DND-41 (cell line): ENCODE measurements around the gene LSM7.

ENCODE experiments used
- ATAC-seq: fragments of 200-7000 bp; cut with Tn5 transposase; 3 replicates; pipeline ENCODE4 v1.9.1; 2021; ENCODE audit warnings: low read depth; ENCODE audit not compliant: insufficient read depth
- DNase-seq: peaks from one replicate; pipeline ENCODE4 v3.0.0-alpha.2; 2020
- H2AFZ ChIP-seq: 2 replicates; pipeline ENCODE4 v1.6.0; 2012; ENCODE audit warnings: low read depth, low read length
- H3K27ac ChIP-seq: 2 replicates; pipeline ENCODE4 v1.5.1; 2012; ENCODE audit warnings: low read length, inconsistent platforms
- H3K27me3 ChIP-seq: fragments of 200-600 bp; sonication (generic); 2 replicates; pipeline ENCODE4 v1.6.0; 2012; ENCODE audit warnings: low read length, mild to moderate bottlenecking, inconsistent platforms; ENCODE audit not compliant: insufficient read depth, poor library complexity
- H3K36me3 ChIP-seq: 2 replicates; pipeline ENCODE4 v1.5.1; 2012; ENCODE audit warnings: low read length, inconsistent platforms; ENCODE audit not compliant: insufficient read depth
- H3K4me1 ChIP-seq: 2 replicates; pipeline ENCODE4 v1.5.1; 2012; ENCODE audit warnings: mild to moderate bottlenecking, low read length; ENCODE audit not compliant: insufficient read depth
- H3K4me2 ChIP-seq: 2 replicates; pipeline ENCODE4 v1.6.0; 2012; ENCODE audit warnings: mild to moderate bottlenecking, moderate library complexity, low read length, inconsistent platforms; ENCODE audit not compliant: insufficient read depth
- H3K4me3 ChIP-seq, 2 experiments: fragments of 200-600 bp in 1 of 2; shearing (Covaris generic) in 1 of 2; 2 replicates each; pipeline ENCODE4 v1.5.1; 2012 to 2016; ENCODE audit warnings: inconsistent platforms in 2 of 2, low read length in 2 of 2, mild to moderate bottlenecking in 2 of 2, low read depth in 1 of 2, moderate library complexity in 1 of 2
- H3K79me2 ChIP-seq: 2 replicates; pipeline ENCODE4 v1.6.0; 2012; ENCODE audit warnings: low read length, inconsistent platforms; ENCODE audit not compliant: insufficient read depth
- H3K9ac ChIP-seq: 2 replicates; pipeline ENCODE4 v1.6.0; 2012; ENCODE audit warnings: low read depth, mild to moderate bottlenecking, inconsistent platforms, low read length, moderate library complexity
- H3K9me3 ChIP-seq: 2 replicates; pipeline ENCODE4 v1.5.1; 2012; ENCODE audit warnings: low read length, moderate library complexity, mild to moderate bottlenecking, inconsistent platforms; ENCODE audit not compliant: insufficient read depth, severe bottlenecking
- H4K20me1 ChIP-seq: 2 replicates; pipeline ENCODE4 v1.6.0; 2012; ENCODE audit warnings: low read length; ENCODE audit not compliant: insufficient read depth
- EZH2 ChIP-seq: IDR thresholded peaks from 3 replicates; pipeline ENCODE4 v1.6.1; 2012; ENCODE audit warnings: borderline replicate concordance, low read depth, mild to moderate bottlenecking, moderate library complexity, low read length, inconsistent platforms; ENCODE audit not compliant: severe bottlenecking
- TF ChIP-seq, protein P1 (sequence below): IDR thresholded peaks from 2 replicates; pipeline ENCODE4 v1.5.1; 2012; ENCODE audit warnings: borderline replicate concordance, low read length, moderate library complexity, mild to moderate bottlenecking; ENCODE audit not compliant: poor library complexity, severe bottlenecking; ENCODE audit errors: extremely low read depth

The LSM7 gene

DNA sequence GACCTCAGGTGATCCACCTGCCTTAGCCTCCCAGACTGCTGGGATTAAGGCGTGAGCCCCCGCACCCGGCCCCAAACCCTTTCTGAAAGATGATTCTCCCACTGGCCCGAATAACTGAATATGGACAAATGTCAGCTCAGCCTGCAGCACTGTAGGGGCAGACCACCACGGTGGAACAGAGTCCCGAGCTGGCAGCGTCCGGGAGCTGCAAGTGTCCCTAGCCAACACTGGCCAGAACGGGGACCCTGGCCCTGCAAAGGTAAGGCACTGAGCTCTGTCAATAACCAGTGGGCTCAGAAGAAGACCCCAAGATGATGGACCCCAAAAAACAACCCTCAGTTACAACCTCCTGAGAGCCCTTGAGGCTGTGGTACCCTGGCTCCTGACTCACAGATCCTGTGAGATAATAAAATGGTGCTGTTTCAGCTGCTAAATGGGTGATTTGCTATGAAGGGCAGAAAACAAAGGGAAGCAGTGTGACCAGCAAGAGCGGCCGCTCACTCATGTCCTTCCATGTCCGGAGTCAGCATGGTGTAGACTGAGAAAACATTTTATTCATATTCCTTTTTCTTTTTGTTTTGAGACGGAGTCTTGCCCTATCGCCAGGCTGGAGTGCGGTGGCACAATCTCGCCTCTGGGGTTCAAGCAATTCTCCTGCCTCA lies 1.6 kb downstream of the LSM7 start:
- Histone ChIP-seq H3K4me1 (peaks cover 50% of the 10 kb centered on the region), H3K79me2 (peaks cover 76% of the 10 kb centered on the region), H3K9me3 (no peaks in the 10 kb centered on the region), H3K36me3 (peaks cover 54% of the 10 kb centered on the region), H2AFZ (no peak overlapping the region), H3K4me3 (peak overlapping the region in 1 of 2 experiments; percentile 79; a peak in 2 of 4 replicates), H3K4me2 (peak overlapping the region; percentile 81), H4K20me1 (peaks cover 27% of the 10 kb centered on the region), H3K27ac (no peak overlapping the region), H3K9ac (peak overlapping the region; percentile 99; the same call in 1 of the 2 replicates), H3K27me3 (no peaks in the 10 kb centered on the region)
- no peak for TF ChIP-seq EZH2
- TF ChIP-seq, protein P1, sequence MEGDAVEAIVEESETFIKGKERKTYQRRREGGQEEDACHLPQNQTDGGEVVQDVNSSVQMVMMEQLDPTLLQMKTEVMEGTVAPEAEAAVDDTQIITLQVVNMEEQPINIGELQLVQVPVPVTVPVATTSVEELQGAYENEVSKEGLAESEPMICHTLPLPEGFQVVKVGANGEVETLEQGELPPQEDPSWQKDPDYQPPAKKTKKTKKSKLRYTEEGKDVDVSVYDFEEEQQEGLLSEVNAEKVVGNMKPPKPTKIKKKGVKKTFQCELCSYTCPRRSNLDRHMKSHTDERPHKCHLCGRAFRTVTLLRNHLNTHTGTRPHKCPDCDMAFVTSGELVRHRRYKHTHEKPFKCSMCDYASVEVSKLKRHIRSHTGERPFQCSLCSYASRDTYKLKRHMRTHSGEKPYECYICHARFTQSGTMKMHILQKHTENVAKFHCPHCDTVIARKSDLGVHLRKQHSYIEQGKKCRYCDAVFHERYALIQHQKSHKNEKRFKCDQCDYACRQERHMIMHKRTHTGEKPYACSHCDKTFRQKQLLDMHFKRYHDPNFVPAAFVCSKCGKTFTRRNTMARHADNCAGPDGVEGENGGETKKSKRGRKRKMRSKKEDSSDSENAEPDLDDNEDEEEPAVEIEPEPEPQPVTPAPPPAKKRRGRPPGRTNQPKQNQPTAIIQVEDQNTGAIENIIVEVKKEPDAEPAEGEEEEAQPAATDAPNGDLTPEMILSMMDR = no peak
- no peak for ATAC-seq
- DNase-seq = no peak

DNA sequence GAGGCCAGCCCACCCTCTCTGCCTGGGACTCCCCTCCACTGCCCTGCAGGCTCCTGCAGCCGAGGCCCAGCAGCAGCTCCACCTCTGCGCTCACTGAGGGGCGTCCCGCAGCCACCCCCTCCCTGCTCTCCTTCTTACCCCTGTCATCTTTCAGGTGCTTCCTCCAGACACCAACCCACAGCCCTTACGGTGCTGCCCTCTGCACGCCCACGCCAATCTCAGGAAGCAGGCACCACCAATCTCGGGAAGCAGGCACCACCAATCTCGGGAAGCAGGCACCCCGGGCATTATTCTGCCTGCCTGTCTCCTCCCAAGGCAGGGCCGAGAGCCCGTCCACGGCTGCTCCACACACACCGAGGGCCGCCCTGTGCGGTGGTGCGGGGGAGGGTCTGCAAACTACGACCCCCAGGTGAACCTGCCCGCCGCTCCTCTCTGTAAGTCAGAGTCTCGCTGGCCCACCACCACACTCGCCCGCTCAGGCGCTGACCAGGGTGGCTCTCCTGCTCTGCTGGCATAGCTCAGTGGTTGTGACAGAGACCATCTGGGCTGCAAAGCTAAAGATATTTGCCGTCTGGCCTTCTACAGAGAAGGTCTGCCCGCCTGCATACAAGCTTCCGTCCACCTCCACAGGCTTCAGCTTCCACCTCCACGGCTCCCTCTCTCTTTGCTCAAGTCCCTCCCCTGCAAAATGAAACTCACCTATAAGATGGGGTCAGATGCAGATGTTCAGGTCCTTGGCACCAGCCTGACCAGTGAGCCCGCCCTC lies 2.9 kb downstream of the LSM7 start:
- Histone ChIP-seq H3K4me1 (peaks cover 37% of the 10 kb centered on the region), H4K20me1 (peaks cover 33% of the 10 kb centered on the region)

DNA sequence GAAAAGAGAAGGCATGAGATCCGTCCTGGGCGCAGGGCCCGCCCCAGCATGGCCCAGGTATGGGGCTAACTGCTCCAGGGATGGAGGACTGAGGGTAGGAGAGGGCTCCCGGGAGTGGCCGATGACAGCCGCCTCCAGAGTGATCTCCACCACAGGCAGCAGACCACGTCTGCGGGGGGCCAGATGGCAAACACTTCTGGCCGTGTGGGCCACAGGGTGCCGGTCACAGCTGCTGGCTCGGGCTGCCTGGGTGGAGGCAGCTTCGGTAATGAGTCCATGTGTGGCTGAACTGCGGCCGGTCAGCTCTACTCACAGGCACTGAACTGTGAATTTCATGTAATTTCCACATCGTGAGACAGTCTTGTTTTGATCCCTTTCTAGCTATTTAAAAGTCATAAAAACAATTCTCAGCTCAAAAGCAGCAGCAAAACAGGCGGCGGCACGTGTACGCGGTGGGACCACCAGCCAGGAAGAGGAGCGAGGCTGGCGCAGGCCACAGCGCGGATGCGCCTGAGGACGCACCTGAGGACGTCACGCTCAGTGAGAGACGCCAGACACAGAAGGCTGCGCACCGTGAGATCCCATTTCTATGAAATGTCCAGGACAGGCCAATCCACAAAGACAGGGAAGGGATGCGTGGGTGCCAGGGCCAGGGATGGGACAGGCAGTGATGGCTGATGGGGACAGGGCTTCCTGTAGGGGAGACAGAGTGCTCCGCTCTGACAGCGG lies 4.0 kb downstream of the LSM7 start:
- Histone ChIP-seq H2AFZ (no peak overlapping the region), H4K20me1 (peaks cover 36% of the 10 kb centered on the region), H3K4me2 (no peak overlapping the region), H3K36me3 (peaks cover 54% of the 10 kb centered on the region), H3K9ac (no peak overlapping the region), H3K79me2 (peaks cover 52% of the 10 kb centered on the region), H3K4me1 (peaks cover 26% of the 10 kb centered on the region), H3K27ac (no peak overlapping the region), H3K9me3 (no peaks in the 10 kb centered on the region), H3K27me3 (no peaks in the 10 kb centered on the region), H3K4me3 (no peak overlapping the region)
- no peak for DNase-seq
- TF ChIP-seq EZH2 = no peak
- TF ChIP-seq, protein P1 = no peak
- ATAC-seq = no peak

More for the DNA sequence above, 2.9 kb downstream of the LSM7 start:
- Histone ChIP-seq H3K79me2 (peaks cover 62% of the 10 kb centered on the region), H3K27ac (no peak overlapping the region), H3K9me3 (no peaks in the 10 kb centered on the region), H3K36me3 (peaks cover 54% of the 10 kb centered on the region), H3K9ac (no peak overlapping the region), H3K27me3 (no peaks in the 10 kb centered on the region), H3K4me3 (no peak overlapping the region), H3K4me2 (peak overlapping the region; percentile 38; the same call in 1 of the 2 replicates), H2AFZ (no peak overlapping the region)
- TF ChIP-seq, protein P1 = no peak
- no peak for TF ChIP-seq EZH2
- ATAC-seq (no peak), DNase-seq (no peak)
